Fibroblast of skin of scalp (primary cell): ENCODE results near the gene AP1S2. TPM values are rescaled to one million over a fixed set of nuclear protein-coding genes. Genes with fewer than 3 reads are reported as not detected.
"Not testable (repeated sequence)": the region's sequence is repeated elsewhere in the genome, so short reads cannot be mapped to it uniquely, and the experiment has no call there.

Experiments used
- DNase-seq: peaks from one replicate; pipeline ENCODE4 v3.0.0-alpha.2; 2013
- polyA plus RNA-seq, 2 experiments: library from polyadenylated mRNA; unstranded; fragments of 120-200 nt; gene quantifications; one replicate each; pipeline ENCODE4 v1.2.1, GENCODE V29; 2013; ENCODE audit not compliant: insufficient read length in 2 of 2

The AP1S2 gene
- 69.3 TPM for polyA plus RNA-seq (2013, experiment 1 of 2; ENCODE audit: insufficient read length)
- 83.4 TPM for polyA plus RNA-seq (2013, experiment 2 of 2; ENCODE audit: insufficient read length)

DNA sequence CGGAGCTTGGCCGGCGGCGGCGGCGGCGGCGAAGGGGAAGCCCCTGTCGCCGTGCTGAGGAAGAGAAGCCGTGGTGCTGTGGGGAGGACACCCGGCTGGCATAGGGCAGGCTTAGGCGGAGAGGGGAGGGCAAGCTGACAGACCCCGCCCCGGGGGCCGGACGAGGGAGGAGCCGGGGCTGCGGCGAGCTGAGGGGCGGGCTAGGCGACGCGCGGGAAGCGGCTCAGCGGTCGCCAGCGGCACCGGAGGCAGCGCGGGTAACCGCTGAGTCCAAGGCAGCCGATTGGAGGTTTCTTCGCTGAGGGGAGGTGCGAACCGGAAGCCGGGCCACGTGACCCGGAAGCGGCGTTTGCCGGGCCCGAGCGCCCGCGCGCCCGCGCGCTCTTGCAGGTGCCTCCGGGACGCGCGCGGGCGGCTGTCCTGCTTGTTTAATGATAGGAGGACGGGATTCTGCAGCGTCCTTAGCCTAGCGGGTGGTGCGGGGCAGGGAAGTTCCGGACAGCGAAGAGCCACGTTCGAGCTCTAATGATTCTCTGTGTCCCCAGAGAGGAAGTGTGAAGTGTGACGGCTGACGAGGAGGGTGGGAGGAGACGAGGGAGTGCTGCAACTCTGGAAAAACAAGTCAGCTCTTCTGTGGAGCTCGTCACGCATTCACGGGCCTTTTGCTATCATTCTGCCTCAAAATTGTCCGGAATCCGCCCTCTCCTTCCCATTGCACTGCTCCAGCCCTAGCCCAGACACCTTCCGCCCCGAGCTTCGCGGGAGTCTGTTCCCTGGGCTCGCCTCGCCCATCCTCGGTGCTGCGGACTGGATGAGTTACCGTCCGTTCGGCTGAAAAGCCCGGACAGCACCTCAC lies at the start of gene AP1S2:
TSS of gene AP1S2 (minus strand) at position 102 of the 856 bp plus-strand sequence. CDS start 2,289 bp downstream, outside the sequence.
- peak; percentile 93 for DNase-seq

DNA sequence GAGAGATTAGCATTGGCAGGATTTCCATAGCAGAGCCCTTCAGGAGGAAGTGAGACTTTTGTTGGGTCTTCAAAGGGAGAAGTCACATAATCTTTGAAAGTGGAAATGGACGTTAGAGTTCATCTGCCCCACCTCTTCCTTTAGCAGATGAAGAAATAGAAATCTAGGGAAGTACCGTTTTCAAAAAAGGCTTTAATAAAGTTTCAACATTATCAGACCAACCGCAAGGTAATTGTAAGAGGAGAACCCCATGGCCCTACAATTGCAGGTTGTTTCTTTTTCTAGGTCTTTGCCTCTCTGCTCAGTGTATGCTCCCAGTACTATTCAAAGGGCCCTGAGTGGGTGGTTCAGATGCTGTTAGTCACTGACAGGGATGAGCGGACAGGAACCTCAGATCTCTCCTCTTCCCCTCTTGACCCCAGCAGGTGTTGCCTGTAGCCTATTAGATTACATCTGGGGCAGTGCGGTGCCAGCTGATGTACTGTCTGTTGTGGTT lies 48.6 kb upstream of the AP1S2 start:
- no peak for DNase-seq

DNA sequence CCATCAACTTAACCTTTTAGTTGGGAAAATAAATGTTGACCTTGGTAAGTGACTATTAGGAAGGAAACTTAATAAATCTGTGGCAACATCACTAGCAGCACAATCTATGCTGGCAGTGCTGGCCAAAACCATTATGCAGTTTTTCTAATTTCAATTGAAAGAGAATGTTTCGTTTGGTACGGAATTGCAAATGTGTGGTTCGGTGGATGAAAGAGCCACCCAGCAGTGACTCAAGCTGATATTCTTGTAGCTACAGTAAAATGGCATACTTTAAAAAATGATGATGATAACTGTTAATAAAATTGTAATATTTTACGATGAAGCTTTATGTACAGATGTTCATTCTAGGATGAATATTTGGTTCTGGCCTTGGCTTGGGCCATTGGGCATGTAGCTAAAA lies 40.7 kb upstream of the AP1S2 start:
- no peak for DNase-seq

DNA sequence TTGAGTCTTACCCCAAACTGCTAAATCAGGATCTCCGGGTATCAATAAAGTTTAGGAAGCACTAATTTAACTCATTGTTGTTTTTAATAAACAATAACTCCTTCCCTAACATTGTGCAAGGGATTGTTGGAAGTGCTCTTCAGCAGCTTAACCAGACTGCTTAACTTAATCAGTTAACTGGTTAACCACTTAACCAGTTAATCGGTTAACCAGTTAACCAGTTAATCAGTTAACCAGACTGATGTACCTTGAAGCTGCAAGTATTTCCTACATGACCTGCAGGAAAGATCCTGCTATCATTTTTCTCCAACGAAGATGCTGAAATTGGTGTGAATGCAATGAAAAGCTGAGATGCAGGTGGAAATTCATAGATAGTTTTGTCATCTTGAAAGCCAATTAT lies 40.1 kb upstream of the AP1S2 start:
- DNase-seq, result no peak

DNA sequence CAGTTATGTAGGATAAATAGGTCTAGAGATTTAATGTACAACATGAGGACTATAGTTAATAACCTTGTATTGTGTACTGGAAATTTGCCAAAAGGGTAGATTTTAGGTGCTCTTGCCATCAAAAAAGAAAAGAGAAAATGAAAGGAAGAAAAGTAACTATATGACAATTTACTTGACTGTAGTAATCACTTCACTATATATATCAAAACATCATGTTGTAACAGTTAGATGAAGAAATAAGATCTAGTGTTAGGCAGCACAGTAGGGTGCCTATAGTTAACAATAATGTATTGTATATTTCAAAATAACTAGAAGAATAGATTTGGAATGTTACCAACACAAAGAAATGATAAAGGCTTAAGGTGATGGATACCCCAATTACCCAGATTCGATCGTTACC lies 35.9 kb upstream of the AP1S2 start:
- no peak for DNase-seq

DNA sequence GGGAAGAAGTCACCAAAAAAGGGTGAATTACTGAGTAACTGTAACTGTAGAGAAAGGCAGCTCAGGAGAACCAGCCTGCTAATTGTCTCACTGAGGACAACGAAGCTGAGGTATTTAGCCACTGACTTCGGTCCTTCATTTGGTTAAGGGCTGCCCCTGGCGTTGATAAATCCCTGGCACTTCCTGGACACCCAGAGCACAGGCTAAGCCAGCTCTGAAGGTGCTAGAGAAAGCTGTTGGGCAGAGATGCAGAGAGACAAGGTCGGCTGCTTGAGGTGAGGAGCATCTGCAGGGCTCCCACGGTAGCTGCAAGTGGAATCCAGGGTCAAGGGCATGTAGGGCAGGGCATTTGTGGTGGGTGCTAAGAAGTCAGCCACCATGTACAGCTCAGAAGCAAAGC lies 33.4 kb upstream of the AP1S2 start:
- no peak for DNase-seq

DNA sequence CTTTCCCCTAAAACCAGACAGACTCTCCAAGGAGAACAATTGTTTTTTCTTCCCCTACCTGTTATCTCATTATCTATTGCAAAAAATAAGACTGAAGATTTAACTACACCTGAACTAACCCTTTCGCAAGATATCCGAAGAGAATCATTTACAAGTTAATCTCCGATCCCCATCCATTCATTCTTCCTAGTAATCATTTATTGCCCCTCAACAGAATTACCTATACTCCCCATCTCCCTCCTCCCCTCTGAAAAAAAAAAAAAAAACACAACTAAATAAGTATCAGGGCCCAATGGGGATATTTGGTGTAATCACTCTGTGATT lies 28.9 kb upstream of the AP1S2 start:
- no peak for DNase-seq

DNA sequence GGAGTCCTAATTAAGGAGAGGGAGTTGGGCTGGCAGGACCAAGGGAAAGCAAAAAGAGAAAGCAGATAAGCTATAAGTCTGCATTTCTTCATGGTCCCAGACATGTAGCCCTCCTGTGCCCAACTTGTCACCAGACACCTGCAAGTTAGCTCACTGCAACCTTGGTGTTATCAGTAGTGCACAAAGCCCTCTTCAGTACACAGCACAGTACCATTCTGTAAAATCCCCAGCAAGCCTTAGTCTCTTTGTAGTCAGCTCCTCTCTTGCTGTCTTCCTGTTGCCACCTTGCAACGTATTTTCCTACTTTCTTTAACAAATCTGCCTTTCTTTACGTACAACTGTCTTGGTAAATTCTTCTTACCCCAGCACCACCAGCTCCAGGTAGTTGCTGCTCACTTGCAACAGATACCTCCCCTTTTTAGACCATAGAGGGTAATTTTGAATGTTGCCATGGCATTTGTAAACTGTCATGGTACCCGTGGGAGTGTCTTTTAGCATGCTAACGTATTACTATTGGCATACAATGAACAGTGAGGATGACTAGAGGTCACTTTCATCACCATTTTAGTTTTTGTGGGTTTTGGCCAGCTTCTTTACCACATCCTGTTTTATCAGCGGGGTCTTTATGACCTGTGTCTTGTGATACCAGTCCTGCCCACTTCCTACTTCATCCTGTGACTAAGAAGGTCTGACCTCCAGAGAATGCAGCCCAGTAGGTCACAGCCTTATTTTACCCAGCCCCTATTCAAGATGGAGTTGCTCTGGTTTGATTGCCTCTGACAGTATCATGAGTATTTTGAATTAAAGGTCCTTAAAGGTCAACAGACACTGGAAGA lies 28.3 kb upstream of the AP1S2 start:
- DNase-seq, result peak; percentile 1

DNA sequence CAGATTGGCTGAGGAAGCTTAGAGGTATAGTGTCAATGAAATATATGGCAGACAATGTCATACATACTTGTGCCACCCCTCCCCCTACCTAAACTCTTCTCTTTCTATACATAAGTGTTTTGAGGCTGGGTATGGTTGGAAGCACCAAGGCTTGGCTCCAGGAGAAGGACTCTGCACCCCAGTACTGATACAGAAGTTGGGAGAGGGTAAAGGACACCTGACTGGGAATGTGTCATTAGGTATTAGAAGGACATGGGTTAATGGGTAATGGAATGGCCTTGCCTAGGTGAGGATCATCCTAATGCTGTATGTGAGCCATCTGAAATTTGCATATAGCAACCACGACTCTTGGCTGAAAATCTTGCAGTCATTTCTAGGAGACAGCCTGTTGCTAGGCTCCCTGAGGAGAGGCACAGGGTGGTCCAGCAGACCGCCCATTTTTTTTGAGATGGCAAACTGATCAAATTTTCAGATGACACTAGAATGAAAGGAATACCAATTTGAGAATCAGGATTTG lies 26.8 kb upstream of the AP1S2 start:
- no peak for DNase-seq

DNA sequence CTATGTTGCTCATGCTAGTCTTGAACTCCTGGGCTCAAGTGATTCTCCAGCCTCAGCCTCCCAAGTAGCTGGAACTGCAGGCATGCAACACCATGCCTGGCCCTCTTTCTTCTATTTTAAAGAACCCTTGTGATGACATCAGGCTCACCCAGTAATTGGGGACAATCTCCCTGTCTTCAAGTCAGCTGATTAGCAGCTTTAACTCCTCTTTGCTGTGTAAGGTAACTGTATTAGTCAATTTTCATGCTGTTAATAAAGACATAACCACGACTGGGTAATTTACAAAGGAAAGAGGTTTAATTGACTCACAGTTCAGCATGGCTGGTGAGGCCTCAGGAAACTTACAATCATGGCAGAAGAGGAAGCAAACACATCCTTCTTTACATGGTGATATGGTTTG lies 23.3 kb upstream of the AP1S2 start:
- DNase-seq, result not testable (repeated sequence)

DNA sequence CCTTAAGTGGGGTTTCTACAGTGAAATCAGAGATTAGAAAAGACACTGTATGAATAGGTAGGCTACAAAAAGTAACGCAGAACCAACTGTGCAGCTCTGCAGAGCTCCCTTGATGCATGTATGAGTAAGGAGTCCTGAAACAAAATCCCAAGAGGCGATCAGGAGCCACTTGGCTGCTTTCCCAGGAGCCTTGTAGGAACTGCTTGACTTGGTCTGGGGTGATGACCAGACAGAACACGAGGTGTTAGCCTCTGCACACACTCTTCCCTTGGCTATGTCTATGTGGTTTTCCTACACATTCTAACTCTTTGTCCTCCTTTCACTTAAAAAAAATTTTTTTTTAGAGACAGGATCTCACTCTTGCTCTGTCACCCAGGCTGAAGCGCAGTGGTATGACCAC lies 22.8 kb upstream of the AP1S2 start:
- peak; percentile 28 for DNase-seq

DNA sequence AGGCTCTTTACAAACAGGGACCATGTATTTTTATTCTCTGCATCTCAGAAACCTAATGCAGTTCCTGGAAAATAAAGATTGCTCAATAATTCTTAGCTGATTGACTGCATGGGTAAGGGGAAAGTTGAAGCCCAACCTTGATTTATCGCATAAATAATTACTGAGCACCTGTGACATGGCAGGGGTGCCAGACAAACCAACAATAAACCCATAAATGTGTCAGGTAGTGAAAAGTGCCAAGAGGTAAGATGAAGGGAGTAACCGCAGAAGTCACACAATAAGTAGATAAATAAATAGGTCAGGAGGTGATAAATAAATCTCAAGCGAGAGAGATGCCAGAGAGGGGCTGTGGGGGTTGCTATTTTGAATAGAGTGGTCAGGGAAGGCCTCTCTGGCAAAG lies 20.1 kb upstream of the AP1S2 start:
- no peak for DNase-seq

DNA sequence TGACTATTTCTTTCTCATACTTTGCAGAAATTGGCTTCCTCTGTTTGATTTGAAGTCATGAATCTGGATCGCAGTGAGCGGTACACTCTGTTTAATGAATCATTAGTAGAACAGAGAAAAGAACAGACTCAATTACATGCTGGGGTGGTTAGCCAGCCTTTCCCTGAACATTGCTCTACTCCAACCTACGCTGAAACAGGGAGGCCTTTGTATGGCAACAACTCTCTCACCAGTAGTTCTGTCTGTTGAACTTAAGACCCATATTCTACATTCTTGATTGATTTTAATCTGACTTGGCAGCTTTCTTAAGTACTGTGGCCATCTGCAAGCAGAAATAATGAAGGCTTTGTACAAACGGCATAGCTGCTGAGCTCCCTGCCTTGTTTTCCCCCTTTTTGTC lies 19.0 kb upstream of the AP1S2 start:
- DNase-seq, result no peak

DNA sequence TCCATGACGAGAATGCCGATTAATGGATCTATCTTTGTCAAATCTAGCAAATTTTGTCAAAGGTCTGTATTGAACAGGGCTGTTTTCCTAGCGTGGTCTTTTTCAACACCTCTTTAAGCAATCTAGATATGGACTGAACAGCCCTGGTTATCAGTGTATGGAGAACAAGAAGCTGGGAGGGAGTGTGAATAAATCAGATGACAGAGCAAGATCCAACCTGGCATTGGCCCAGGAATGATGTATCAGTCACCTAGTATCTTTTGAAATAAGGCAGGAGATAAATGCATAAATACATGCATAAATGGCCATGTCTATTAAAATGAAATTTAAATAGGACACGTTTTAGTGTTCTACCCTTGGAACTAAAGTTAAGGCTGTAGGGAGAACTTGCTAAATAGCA lies 15.7 kb upstream of the AP1S2 start:
- DNase-seq, result no peak

DNA sequence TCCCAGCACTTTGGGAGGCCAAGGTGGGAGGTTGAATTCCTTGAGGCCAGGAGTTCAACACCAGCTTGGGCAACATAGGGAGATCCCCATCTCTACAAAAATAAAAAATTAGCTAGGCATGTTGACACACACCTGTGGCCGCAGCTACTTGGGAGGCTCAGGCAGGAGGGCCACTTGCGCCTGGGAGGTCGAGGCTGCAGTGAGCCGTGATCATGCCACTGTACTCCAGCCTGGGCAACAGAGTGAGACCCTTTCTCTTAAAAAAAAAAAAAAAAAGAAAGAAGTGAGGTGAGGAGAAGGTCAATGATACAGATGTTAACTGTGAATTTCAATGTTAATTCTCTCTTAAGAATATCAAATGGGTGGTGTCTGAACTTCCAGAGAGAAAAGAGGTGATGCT lies 15.1 kb upstream of the AP1S2 start:
- no peak for DNase-seq

DNA sequence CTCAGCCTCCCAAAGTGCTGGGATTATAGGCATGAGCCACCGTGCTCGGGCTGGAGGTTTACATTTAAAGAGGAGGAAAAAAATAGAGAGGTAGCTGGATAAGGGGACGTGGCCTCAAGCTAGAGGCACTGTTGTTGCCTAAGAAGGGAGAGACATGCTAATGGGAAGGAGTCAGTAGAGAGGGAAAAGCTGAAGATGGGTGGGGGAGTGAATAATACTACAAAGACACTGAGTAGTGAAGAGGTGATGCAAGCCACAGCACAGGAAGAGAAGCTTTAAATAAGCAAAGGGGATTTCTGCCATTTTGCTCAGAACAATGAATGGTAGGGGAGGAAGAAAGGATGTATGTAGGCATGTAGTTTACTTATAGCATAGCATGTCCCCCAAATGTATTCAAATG lies 11.5 kb upstream of the AP1S2 start:
- no peak for DNase-seq

DNA sequence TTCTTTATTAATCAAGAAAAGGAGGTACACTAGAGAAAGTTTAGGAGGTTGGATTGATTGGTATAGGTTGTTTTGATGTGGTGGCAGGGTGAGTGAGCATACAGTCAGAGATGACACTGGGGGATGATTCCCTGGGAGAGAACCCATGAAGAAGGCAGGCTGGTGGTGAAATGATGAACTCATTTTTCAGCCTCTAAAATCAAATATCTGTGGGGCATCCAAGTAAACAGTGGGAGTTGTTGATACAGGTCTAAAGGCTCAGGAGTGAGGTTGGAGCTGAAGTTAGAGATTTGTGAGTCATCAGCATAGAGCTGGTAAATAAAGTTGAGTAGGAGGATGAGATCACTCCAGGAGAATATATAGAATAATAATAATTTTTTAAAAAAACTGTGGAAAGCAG lies 10.0 kb upstream of the AP1S2 start:
- DNase-seq, result peak; percentile 2

DNA sequence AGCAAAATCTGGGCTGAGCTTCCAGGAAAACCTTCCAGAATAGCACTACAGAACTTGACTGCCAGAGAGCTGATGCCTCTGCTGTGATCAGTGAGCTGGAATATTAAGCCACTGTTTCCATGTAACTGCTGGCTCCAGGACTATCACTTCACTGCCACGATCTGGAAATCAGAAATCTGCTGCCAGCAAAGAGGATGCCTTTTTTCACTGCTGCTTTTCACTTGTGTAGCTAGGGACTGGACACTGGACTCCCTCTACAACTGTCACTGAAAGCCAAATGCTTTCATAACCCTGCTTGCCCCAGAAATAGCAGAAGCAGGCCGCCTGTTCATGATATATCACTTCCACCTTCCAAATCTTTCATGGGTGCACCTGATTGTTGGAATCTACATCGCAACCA lies 9.4 kb upstream of the AP1S2 start:
- no peak for DNase-seq

DNA sequence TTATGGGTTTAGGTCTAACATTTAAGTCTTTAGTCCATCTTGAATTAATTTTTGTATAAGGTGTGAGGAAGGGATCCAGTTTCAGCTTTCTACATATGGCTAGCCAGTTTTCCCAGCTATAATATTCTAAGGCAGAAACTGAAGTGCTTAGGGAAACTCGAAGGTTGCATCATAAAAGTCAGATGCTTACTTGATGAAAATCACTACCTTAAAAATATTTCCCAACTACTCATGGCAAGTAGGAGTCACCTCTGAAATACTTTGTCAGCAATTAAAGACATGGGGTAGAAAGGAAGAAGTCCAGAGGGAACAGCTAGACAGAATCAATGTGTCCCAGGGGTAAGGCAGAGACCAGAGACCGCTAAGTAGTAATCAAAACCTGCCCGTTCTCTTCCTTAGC lies 6.3 kb upstream of the AP1S2 start:
- no peak for DNase-seq

DNA sequence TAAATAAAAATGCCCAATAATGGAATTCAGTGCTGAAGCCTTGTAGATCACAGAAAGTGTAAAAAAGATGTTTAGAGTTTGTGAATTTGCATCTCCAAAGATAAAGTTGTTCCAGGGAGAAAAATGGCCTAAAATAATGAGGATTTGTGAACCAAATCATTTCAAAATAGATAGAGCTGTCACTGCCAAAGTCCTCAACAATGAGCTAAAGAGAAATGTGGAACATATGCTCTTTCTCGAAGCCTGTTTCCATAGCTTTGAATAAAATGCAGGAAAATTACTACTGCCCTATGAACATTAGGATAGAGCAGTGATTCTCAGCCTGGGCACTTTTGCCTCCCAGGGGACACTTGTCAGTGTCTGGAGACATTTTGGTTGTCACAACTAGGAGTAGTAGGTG lies 3.4 kb upstream of the AP1S2 start:
- DNase-seq, result no peak

DNA sequence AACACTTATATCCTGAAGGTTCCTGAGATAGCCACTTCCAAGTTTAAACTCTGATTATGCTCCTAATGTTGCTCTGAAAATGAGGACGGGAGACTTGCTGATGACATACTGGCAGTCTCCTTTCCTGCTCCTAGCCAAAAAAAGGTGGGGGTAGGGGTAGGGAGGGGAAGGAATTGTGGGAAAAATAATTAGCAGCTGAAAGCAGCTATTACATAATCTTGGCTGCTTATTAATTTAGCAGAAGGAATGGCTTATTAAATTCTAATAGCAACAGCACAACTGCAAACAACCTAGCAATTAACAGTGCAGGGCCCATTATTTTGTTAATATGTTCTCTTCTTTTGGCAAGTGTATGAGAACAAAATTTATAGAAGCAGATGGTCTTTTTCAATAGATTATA lies 2.0 kb upstream of the AP1S2 start:
- no peak for DNase-seq

DNA sequence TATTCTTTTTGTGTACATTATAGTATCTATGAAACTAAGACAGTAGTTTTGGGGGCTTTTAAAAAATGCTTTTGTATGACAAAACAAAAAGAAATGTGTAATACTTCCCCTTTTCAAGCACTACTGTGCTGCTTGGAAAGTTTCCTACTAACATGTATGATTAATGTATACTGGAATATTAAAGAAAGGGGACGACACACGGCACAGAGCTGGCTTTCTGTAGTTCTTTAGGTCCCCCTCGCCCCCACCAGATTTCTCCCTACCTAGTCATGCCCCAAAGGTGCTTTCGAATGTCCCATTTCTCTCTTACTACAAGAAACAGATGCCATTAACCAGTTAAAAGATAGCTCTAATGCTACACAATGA lies 1.6 kb upstream of the AP1S2 start:
- DNase-seq, result no peak

DNA sequence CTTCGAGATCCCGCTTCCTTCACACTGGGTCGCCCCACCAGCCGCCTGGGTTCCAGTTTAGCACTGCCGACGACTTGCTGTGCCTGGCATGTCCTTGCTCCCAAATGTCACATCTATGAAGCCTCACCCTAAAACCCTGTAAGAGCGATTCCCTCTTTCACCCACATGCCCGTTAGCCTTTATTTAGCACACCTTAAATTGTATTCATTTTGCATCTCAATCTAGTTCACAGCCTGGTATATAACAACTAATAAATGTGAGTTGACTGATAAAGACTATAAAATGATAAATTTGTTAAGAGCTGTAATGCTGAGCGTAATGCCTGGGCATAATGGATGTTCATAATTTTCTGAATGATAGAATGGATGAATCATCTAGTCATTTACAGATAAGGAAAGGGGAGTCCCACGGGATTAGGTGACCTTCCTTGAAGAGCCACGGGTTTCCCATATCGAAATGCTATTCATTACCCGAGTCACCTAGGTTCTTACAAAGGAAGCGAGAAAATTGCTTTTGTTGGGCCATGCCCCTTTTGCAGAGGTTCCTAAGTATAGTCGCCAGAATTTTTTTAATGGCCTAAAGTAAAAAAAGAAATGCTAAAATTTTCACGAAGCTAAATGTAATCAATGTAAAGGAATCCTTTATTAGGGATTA lies 1.1 kb upstream of the AP1S2 start:
- DNase-seq, result no peak
